ENCODE results near the gene CCDC3.

Gene CCDC3

GRCh38 chr10:12947741-12948140 is 53.8 kb downstream of the CCDC3 start:
- in situ Hi-C loops (cut with MboI; ENCODE audit: low sequenced_read_pairs, unreplicated experiment) = no loop called here
- TF ChIP-seq, protein P1, sequence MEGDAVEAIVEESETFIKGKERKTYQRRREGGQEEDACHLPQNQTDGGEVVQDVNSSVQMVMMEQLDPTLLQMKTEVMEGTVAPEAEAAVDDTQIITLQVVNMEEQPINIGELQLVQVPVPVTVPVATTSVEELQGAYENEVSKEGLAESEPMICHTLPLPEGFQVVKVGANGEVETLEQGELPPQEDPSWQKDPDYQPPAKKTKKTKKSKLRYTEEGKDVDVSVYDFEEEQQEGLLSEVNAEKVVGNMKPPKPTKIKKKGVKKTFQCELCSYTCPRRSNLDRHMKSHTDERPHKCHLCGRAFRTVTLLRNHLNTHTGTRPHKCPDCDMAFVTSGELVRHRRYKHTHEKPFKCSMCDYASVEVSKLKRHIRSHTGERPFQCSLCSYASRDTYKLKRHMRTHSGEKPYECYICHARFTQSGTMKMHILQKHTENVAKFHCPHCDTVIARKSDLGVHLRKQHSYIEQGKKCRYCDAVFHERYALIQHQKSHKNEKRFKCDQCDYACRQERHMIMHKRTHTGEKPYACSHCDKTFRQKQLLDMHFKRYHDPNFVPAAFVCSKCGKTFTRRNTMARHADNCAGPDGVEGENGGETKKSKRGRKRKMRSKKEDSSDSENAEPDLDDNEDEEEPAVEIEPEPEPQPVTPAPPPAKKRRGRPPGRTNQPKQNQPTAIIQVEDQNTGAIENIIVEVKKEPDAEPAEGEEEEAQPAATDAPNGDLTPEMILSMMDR (IDR thresholded peaks at IDR 0.05; ENCODE audit: borderline replicate concordance, control extremely low read depth, extremely low read depth, insufficient read depth, missing control alignments) = no peak
- no peak for DNase-seq (ENCODE audit: low spot score)

GRCh38 chr10:12946372-12946771 is 55.1 kb downstream of the CCDC3 start:
- in situ Hi-C loops (cut with MboI; ENCODE audit: low sequenced_read_pairs, unreplicated experiment) = no loop called here
- TF ChIP-seq, protein P1 (IDR thresholded peaks at IDR 0.05; ENCODE audit: borderline replicate concordance, control extremely low read depth, extremely low read depth, insufficient read depth, missing control alignments) = no peak
- DNase-seq (ENCODE audit: low spot score) = no peak

DNA sequence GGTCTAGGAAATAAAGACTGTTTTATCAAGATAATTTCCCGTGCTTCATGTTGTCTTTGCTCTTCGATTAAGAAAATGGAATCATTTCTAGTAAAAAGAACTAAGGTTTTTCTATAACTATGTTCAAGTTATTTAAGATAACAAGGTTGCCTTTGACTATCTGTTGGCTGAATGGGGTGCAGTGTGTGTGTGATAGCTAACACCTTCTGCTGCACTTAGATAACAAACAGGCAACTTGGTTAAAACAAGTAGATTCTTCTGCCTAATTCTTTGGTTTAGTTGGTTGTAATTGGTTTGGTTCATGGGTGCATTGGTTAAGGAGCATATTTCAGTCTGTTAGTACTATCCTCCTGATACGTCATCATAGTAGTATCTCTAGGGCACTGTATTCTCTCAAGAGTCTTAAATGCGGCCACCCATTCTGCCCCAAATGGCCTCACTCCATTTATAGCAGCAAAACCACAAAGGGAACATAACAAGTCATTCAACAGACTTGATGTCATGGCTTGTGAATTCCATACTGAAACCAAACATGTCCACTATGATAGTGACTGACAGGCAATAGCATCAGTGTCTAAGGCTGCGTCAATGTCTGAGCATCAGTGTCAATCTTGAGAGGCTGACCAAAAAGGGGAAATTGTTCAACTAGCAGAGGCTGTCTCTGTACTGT is 55.7 kb downstream of the CCDC3 start:
- TF ChIP-seq, protein P1 (IDR thresholded peaks at IDR 0.05; ENCODE audit: borderline replicate concordance, control extremely low read depth, extremely low read depth, insufficient read depth, missing control alignments) = no peak
- DNase-seq (ENCODE audit: low spot score) = no peak
- in situ Hi-C loops (cut with MboI; ENCODE audit: low sequenced_read_pairs, unreplicated experiment) = no loop called here

DNA sequence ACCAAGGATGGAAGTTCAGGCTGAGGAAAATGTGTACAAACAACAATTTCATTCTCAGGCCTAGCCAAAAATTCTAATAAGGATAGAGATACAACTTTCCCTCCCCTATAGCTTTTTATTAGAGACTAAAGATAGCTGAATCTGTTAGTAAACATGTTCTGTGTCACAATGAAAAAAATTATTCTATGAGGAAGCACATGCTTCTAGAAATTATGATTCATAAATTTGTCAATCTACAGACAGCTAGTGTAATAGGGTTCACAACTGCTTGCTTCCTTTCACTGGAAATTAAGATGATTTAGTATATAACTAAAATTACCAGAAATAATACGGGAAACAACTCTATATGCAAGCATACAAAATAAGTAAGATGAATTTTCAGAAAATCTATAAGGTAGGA is 56.6 kb downstream of the CCDC3 start:
- TF ChIP-seq, protein P1 (IDR thresholded peaks at IDR 0.05; ENCODE audit: borderline replicate concordance, control extremely low read depth, extremely low read depth, insufficient read depth, missing control alignments) = no peak
- no peak for DNase-seq (ENCODE audit: low spot score)
- in situ Hi-C loops (cut with MboI; ENCODE audit: low sequenced_read_pairs, unreplicated experiment) = no loop called here

- TF ChIP-seq, protein P1 (IDR thresholded peaks at IDR 0.05; ENCODE audit: borderline replicate concordance, control extremely low read depth, extremely low read depth, insufficient read depth, missing control alignments) = no peak
- no peak for DNase-seq (ENCODE audit: low spot score)
- in situ Hi-C loops (cut with MboI; ENCODE audit: low sequenced_read_pairs, unreplicated experiment) = no loop called here
These were observed 58.1 kb downstream of the CCDC3 start for GRCh38 chr10:12943425-12943824.

GRCh38 chr10:12941966-12942365 is 59.5 kb downstream of the CCDC3 start:
- TF ChIP-seq, protein P1 (IDR thresholded peaks at IDR 0.05; ENCODE audit: borderline replicate concordance, control extremely low read depth, extremely low read depth, insufficient read depth, missing control alignments) = no peak
- DNase-seq (ENCODE audit: low spot score) = no peak
- in situ Hi-C loops (cut with MboI; ENCODE audit: low sequenced_read_pairs, unreplicated experiment) = no loop called here

Data from GM13976 (cell line).